ENCODE measurements around the gene NEURL1B.

NEURL1B gene

GRCh38 chr5:172607213-172607793, 33.8 kb upstream of the NEURL1B start:
- H2AFZ ChIP-seq = no peak overlapping the region
- H3K4me2 ChIP-seq (ENCODE audit: low read length) = no peak overlapping the region
- H3K9me3 ChIP-seq (ENCODE audit: control insufficient read depth, low read length) = no peaks in the 10 kb centered on the region
- no peak overlapping the region for H3K9ac ChIP-seq
- no peak for TF ChIP-seq CTCF (IDR thresholded peaks at IDR 0.05)
- H3K4me1 ChIP-seq = no peaks in the 10 kb centered on the region
- H3K27me3 ChIP-seq (ENCODE audit: control insufficient read depth, insufficient read depth, low read length) = no peaks in the 10 kb centered on the region
- no peaks in the 10 kb centered on the region for H3K79me2 ChIP-seq
- no peaks in the 10 kb centered on the region for H3K36me3 ChIP-seq (ENCODE audit: control insufficient read depth, insufficient read depth, low read length)
- H3K4me3 ChIP-seq (ENCODE audit: low read depth, low read length) = no peak overlapping the region
- peak overlapping the region; percentile 57 for H3K27ac ChIP-seq

GRCh38 chr5:172608773-172609172, 32.3 kb upstream of the NEURL1B start:
- H3K79me2 ChIP-seq = no peaks in the 10 kb centered on the region
- H3K4me3 ChIP-seq (ENCODE audit: low read depth, low read length) = no peak overlapping the region
- no peaks in the 10 kb centered on the region for H3K9me3 ChIP-seq (ENCODE audit: control insufficient read depth, low read length)
- no peak overlapping the region for H3K9ac ChIP-seq
- no peaks in the 10 kb centered on the region for H3K36me3 ChIP-seq (ENCODE audit: control insufficient read depth, insufficient read depth, low read length)
- no peak overlapping the region for H2AFZ ChIP-seq
- H3K4me1 ChIP-seq = no peaks in the 10 kb centered on the region
- no peak for TF ChIP-seq CTCF (IDR thresholded peaks at IDR 0.05)
- no peaks in the 10 kb centered on the region for H3K27me3 ChIP-seq (ENCODE audit: control insufficient read depth, insufficient read depth, low read length)
- no peak overlapping the region for H3K27ac ChIP-seq
- H3K4me2 ChIP-seq (ENCODE audit: low read length) = no peak overlapping the region

- H3K36me3 ChIP-seq (ENCODE audit: control insufficient read depth, insufficient read depth, low read length) = no peaks in the 10 kb centered on the region
- H3K9ac ChIP-seq = no peak overlapping the region
- no peak overlapping the region for H3K4me3 ChIP-seq (ENCODE audit: low read depth, low read length)
- no peak overlapping the region for H3K4me2 ChIP-seq (ENCODE audit: low read length)
- no peaks in the 10 kb centered on the region for H3K9me3 ChIP-seq (ENCODE audit: control insufficient read depth, low read length)
- TF ChIP-seq CTCF (IDR thresholded peaks at IDR 0.05) = no peak
- H3K27me3 ChIP-seq (ENCODE audit: control insufficient read depth, insufficient read depth, low read length) = no peaks in the 10 kb centered on the region
- no peak overlapping the region for H2AFZ ChIP-seq
- H3K27ac ChIP-seq = no peak overlapping the region
- H3K4me1 ChIP-seq = no peaks in the 10 kb centered on the region
- no peaks in the 10 kb centered on the region for H3K79me2 ChIP-seq
Measured at GRCh38 chr5:172610643-172611042, 30.4 kb upstream of the NEURL1B start.

- Histone ChIP-seq H3K4me3 (ENCODE audit: low read depth, low read length) (no peak overlapping the region), H3K9ac (no peak overlapping the region), H3K36me3 (ENCODE audit: control insufficient read depth, insufficient read depth, low read length) (no peaks in the 10 kb centered on the region), H2AFZ (no peak overlapping the region), H3K4me1 (no peaks in the 10 kb centered on the region), H3K9me3 (ENCODE audit: control insufficient read depth, low read length) (no peaks in the 10 kb centered on the region), H3K79me2 (no peaks in the 10 kb centered on the region), H3K4me2 (ENCODE audit: low read length) (no peak overlapping the region), H3K27me3 (ENCODE audit: control insufficient read depth, insufficient read depth, low read length) (no peaks in the 10 kb centered on the region), H3K27ac (no peak overlapping the region)
- TF ChIP-seq CTCF (IDR thresholded peaks at IDR 0.05) = no peak
Measured at GRCh38 chr5:172611913-172612312, 29.1 kb upstream of the NEURL1B start.

GRCh38 chr5:172612771-172613170, 28.3 kb upstream of the NEURL1B start:
- Histone ChIP-seq H3K4me1 (no peaks in the 10 kb centered on the region), H3K27me3 (ENCODE audit: control insufficient read depth, insufficient read depth, low read length) (no peaks in the 10 kb centered on the region), H3K9me3 (ENCODE audit: control insufficient read depth, low read length) (no peaks in the 10 kb centered on the region)

More at GRCh38 chr5:172612771-172613170, 28.3 kb upstream of the NEURL1B start:
- no peaks in the 10 kb centered on the region for H3K36me3 ChIP-seq (ENCODE audit: control insufficient read depth, insufficient read depth, low read length)
- H3K27ac ChIP-seq = no peak overlapping the region
- H3K79me2 ChIP-seq = no peaks in the 10 kb centered on the region
- no peak overlapping the region for H3K9ac ChIP-seq
- no peak overlapping the region for H3K4me3 ChIP-seq (ENCODE audit: low read depth, low read length)
- H2AFZ ChIP-seq = no peak overlapping the region
- no peak overlapping the region for H3K4me2 ChIP-seq (ENCODE audit: low read length)
- TF ChIP-seq CTCF (IDR thresholded peaks at IDR 0.05) = no peak
